ENCODE measurements around the gene DES.

DNA sequence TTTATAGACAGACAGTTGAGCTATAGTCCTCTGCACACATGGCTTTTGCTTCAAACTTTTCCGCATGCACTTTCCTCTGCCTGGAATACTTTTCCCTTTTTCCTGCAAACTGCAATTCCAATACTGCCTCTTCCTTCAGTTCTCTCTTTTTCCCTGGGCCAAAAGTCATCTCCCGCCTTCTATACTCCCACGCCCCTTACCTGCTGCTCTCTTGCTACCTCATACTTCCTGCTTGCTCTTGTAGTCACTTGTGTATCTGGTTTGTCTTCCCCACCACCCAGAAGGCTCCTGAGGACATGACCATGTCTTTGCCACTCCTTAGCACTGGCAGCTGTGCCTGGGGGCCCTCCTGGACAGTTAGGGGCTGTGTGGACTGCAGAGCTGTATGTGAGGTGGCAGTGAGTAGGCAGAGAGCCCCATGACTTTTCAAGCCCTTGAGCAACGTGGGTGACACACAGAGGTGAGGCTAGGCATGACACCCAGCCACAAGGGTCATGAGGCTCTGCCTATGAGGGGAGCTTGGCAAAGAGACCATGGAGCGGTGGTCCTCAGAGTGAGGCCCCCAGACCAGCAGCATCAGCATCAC lies 39.7 kb downstream of the DES start:
- TF ChIP-seq, protein P1, sequence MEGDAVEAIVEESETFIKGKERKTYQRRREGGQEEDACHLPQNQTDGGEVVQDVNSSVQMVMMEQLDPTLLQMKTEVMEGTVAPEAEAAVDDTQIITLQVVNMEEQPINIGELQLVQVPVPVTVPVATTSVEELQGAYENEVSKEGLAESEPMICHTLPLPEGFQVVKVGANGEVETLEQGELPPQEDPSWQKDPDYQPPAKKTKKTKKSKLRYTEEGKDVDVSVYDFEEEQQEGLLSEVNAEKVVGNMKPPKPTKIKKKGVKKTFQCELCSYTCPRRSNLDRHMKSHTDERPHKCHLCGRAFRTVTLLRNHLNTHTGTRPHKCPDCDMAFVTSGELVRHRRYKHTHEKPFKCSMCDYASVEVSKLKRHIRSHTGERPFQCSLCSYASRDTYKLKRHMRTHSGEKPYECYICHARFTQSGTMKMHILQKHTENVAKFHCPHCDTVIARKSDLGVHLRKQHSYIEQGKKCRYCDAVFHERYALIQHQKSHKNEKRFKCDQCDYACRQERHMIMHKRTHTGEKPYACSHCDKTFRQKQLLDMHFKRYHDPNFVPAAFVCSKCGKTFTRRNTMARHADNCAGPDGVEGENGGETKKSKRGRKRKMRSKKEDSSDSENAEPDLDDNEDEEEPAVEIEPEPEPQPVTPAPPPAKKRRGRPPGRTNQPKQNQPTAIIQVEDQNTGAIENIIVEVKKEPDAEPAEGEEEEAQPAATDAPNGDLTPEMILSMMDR (IDR thresholded peaks at IDR 0.05): peak in 4 of 6 experiments; percentile 4 to 25 (median 19)
- TF ChIP-seq POLR2A (IDR thresholded peaks at IDR 0.05): no peak

Measured in Peyer's patch (tissue), 4 donors.